GM21367 (cell line): Measurements from ENCODE around the gene ANTXR1.

ENCODE experiments used
- ATAC-seq: cut with Tn5 transposase; IDR thresholded peaks from one replicate; pipeline ENCODE4 v1.9.1; 2021; ENCODE audit not compliant: unreplicated experiment

The ANTXR1 gene

DNA sequence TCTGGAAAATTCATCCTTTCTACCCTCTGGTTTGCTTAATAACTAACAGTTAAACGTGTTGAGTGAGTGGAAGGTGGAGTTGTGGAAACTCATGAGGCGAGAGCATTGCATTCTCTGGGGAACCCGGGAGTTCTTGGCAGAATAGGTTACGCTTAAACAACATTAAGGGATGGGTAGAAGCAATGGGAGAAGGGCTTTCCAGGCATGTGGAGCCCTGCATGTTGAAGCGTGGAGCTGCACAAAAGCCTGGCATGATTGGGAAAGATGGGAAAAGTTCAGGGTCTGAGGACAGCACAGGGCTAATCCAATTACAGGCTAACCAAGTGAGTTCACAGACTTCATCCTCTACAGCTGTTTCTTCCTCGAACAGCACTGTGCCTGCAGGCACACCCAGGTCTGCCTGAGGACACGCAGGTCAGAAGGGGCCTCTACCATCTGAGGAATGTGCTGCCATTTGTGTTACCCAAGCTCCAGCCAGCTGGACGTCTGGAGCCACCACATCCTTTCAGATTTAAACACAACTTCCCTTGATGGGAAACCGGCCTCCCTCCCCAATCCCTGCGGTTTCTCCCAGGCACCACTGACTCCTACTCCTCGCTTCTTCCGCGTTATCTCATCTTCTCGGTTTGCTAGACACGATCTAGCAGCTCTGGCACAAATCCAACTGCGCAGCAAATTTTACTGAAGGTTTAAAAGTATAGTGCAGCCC is 164.2 kb downstream of the ANTXR1 start:
- no peak for ATAC-seq

- no peak for ATAC-seq
Observed at GRCh38 chr2:69177785-69178636, 165.0 kb downstream of the ANTXR1 start.

DNA sequence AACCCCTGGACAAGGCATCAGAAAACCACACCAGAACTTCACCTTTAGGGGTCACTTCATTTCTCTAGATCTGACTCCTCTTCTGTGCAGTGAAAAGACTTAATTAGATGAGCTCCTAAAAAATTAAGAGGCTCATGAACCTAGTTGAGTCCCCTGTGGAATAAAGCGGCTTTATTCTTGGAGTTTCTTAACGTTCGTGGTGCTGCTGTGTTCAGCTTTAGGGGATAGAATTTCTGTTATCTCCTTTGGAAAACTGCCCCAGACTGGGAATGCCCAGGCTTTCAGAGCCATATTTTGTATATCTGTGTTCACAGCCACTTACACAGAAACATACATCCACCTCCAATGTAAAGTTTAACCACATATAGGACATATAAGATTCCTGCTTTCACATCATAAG is 165.8 kb downstream of the ANTXR1 start:
- no peak for ATAC-seq

DNA sequence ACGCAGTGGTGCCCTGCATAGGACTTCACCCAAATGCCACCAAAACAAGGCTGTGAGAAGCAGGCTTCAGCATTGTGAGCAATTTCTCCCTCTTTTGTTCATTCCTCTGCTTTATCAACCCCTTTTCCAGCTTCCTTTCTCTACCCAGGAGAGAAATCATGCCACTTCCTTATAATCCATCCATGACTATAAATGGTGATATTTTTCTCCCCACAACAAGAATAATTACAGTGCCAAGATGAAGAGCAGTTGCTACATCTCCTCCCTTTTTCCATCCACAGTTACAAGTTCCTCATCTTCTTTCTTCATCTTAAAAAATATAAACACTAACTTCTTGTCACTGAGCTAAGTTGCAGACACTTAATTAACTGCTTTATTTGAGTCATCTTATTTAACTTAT is 167.2 kb downstream of the ANTXR1 start:
- no peak for ATAC-seq

DNA sequence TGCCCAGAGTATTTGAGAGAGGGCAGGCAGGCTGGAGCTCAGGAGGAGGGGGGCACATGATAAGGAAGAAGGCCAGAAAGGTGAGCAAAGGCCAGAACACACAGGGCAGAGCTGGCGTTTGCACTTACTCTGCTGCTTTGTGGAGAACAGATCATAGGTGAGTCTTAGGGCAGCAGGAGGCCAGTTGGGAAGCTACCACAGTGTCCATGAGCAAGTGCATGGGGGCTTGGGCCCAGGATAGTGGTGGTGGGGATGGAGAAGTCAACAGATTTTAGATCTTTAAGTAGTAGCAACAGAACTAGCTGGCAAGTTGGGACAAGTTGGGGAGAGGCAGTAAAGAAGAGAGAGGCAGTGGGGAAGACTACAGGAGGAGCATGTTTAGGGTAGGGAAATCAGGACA is 168.0 kb downstream of the ANTXR1 start:
- no peak for ATAC-seq

DNA sequence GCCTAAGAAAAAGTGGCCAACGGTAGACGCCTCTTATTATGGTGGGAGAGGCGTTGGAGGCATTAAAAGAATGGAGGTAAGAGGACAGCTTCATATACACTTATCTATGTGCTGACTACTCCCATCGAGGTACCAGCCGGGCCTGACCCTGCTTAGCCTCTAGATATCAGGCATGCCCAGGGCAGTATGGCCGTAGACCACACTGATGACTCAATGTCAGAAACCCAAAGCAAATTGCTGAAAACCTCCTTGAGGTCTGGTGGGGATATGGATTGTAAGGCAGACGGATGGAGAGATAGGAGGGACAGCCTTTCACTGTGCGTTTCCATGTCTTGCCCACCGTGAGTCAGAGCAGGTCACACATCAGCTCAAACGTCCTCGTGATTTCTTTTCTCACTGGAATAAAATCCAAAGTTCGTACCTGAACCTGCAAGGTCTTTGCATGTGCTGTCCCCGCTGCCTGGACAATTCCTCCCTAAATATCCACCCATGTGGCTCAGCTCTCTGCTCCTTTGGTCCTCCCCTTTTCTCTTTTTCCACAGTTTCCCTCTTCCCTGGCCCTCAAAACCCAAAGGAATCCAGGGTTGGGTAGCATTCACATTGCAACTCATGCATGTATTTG is 168.9 kb downstream of the ANTXR1 start:
- no peak for ATAC-seq

DNA sequence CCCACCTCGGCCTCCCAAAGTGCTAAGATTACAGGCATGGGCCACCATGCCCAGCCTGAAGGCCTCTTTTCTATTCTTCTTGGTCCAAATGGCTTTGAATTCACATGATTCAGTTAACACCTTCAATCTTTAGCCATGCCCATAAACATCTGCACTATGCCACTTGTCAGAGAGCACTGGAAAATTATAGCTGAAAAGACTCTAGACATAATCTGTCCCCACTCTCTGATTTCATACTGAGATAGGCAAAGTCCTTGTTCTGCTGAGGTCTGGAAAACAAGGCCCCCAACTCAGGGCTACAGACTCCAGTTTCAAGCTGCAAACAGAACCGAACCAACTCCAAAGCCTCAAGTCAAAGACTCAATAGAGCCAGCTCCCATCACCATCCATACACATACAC is 170.7 kb downstream of the ANTXR1 start:
- no peak for ATAC-seq

GRCh38 chr2:69184224-69184623 is 171.2 kb downstream of the ANTXR1 start:
- no peak for ATAC-seq

DNA sequence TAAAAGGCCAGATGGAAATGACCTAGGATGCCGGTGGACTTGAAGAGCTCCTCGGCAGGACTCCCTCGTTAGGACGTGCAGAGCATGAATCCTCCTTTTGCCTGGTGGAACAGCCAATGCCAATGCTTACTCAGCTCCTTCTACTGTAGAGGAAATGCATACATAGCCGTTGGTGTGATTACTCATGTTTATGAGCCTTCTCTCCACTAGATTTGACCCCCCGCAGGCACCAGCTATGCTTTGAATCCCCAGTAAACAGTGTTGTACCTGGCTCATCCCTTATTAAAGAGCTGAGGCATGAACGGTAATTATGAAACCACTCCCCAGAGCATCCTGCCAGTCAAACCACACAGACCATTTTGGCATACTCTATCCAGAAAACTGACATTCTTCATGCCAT is 172.8 kb downstream of the ANTXR1 start:
- no peak for ATAC-seq

- ATAC-seq: no peak
Observed at GRCh38 chr2:69186614-69187013, 173.6 kb downstream of the ANTXR1 start.

DNA sequence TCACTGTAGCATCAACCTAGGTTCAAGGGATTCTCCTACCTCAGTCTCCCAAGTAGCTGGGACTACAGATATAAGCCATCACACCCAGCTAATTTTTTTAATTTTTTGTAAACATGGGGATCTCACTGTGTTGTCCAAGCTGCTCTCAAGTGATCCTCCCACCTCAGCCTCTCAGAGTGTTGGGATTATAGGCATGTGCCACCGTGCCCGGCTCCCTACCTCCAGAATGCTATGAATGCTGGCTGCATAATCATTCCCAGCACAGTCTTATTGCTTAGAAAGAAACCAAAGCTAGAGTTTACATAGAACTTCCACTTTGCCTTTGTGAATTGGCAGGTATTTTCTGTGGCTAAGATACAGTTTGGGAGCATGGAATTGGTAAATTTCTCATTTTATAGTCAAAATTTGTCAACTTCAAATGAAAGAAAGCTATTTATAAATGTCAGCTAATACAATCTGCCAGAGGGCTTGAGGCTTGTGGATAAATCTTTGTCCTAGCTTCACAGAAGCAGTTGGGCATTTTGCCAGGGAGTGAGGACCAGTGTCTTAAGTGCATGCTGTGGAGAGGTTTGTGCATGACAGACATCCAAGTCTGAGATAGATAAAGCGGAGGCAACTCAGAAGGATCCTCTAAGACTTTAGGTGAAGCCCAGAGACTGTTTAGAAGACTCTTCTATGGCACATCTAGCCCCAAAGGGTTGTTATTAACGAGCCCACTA is 175.4 kb downstream of the ANTXR1 start:
- ATAC-seq: no peak

- ATAC-seq: no peak
Observed at GRCh38 chr2:69190743-69191404, 177.9 kb downstream of the ANTXR1 start.

DNA sequence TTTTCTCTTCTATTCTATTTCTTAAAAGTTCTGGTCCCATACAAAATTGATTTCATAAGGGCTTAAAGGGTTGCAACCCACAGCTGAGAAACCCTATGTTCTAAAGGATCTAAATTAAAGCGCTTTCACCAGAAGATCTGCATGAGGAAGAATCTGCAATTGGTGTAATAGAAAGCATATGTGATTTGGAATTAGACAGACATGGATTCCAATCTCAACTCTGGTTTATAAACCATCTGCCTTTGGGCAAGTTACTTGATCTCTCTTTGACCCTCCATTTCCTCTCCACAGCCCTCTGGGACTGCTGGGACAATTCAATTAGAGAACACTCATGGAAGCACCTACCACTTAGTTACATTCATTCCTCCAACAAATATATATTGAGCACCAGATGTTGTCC is 178.7 kb downstream of the ANTXR1 start:
- ATAC-seq: no peak

GRCh38 chr2:69192176-69192945 is 179.4 kb downstream of the ANTXR1 start:
- no peak for ATAC-seq

GRCh38 chr2:69195706-69196105 is 182.7 kb downstream of the ANTXR1 start:
- no peak for ATAC-seq

GRCh38 chr2:69196327-69197117 is 183.5 kb downstream of the ANTXR1 start:
- no peak for ATAC-seq

DNA sequence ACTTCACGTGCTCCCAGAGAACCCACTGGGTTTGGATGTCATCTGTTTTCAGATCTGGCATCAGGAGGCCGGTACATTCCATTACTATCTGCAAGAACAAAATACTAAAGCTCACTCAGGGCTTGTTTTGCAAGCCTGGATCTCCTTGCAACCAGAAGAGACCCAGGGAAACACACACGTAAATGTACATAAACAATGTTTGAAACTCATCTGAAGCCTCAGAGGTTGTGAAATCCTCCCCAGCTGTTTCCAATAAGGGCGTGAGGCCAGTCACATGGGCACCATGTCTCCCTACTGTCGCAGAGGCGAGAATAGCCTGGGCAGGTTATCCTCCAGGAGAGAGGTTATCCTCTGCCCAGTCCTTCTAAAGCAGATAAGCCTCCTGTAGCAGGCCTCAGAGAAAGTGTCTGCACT is 187.1 kb downstream of the ANTXR1 start:
- no peak for ATAC-seq

DNA sequence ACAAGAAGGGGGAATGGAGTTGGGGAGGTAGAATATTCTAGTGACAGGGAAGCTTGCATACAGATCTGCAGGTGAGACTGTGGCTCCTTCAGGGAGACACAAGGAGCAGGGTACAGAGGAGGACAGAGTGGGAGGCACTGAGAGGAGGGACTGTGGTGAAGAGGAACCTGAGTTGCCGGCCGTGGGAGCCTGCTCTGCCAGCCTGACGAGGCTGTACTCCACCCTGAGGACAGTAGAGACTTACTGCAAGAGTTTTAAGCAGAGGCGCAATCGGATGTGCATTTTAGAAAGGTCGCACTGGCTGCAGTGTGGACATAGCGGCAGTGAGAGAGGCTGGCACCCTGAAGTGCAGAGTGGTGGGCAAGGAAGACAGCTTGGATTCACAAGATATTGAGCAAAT is 188.3 kb downstream of the ANTXR1 start:
- ATAC-seq: no peak

DNA sequence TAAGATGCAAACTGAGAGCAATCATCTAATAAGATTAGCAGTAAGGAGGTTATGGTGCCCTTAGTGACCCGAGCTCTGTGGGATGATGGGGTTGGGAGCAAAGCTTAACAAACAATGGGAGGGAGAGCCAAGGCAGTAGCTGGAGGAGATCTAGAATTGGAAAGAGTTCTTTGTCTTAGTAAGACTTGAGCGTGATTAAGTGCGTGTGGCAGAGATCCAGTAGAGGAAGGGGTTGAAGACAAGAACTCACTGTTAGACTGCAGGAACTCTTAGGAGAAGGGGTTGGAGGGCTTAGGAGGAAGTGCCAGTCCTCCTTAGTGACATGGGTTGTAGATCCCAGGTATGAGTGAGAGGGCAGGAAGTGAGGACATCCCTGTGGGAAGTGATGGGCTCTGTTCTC is 189.3 kb downstream of the ANTXR1 start:
- no peak for ATAC-seq
